ENCODE data around the gene ITGB1. TPM values are rescaled to one million over a fixed set of nuclear protein-coding genes. Genes with fewer than 3 reads are reported as not detected.

Gene ITGB1
- total RNA-seq, 1 donor from 2014 or later: 263 TPM

GRCh38 chr10:32890444-32890843 is 67.6 kb downstream of the ITGB1 start:
- Mint-ChIP-seq H3K4me3 (ENCODE audit: unreplicated experiment) (no peak overlapping the region), H3K27ac (ENCODE audit: unreplicated experiment) (no peak overlapping the region), H3K9me3 (ENCODE audit: unreplicated experiment) (peaks cover 2% of the 10 kb centered on the region), H3K4me1 (ENCODE audit: low read depth, unreplicated experiment) (peaks cover 5% of the 10 kb centered on the region), H3K27me3 (ENCODE audit: unreplicated experiment) (no peaks in the 10 kb centered on the region), H3K36me3 (ENCODE audit: unreplicated experiment) (no peaks in the 10 kb centered on the region)
- TF ChIP-seq CTCF (IDR thresholded peaks at IDR 0.05; ENCODE audit: partially characterized antibody, unreplicated experiment): no peak
- no peak for DNase-seq

GRCh38 chr10:32889631-32890212 is 68.3 kb downstream of the ITGB1 start:
- peaks cover 2% of the 10 kb centered on the region for H3K9me3 Mint-ChIP-seq (ENCODE audit: unreplicated experiment)
- no peak for TF ChIP-seq CTCF (IDR thresholded peaks at IDR 0.05; ENCODE audit: partially characterized antibody, unreplicated experiment)
- H3K27ac Mint-ChIP-seq (ENCODE audit: unreplicated experiment): no peak overlapping the region
- peaks cover 5% of the 10 kb centered on the region for H3K4me1 Mint-ChIP-seq (ENCODE audit: low read depth, unreplicated experiment)
- no peaks in the 10 kb centered on the region for H3K27me3 Mint-ChIP-seq (ENCODE audit: unreplicated experiment)
- H3K36me3 Mint-ChIP-seq (ENCODE audit: unreplicated experiment): no peaks in the 10 kb centered on the region
- DNase-seq: no peak
- H3K4me3 Mint-ChIP-seq (ENCODE audit: unreplicated experiment): no peak overlapping the region

- H3K36me3 Mint-ChIP-seq (ENCODE audit: unreplicated experiment): no peaks in the 10 kb centered on the region
- TF ChIP-seq CTCF (IDR thresholded peaks at IDR 0.05; ENCODE audit: partially characterized antibody, unreplicated experiment): no peak
- H3K27ac Mint-ChIP-seq (ENCODE audit: unreplicated experiment): no peak overlapping the region
- H3K4me1 Mint-ChIP-seq (ENCODE audit: low read depth, unreplicated experiment): peaks cover 5% of the 10 kb centered on the region
- H3K4me3 Mint-ChIP-seq (ENCODE audit: unreplicated experiment): no peak overlapping the region
- DNase-seq: no peak
- H3K9me3 Mint-ChIP-seq (ENCODE audit: unreplicated experiment): peaks cover 2% of the 10 kb centered on the region
- no peaks in the 10 kb centered on the region for H3K27me3 Mint-ChIP-seq (ENCODE audit: unreplicated experiment)
Observed at GRCh38 chr10:32888161-32888927, 69.7 kb downstream of the ITGB1 start.

- H3K27me3 Mint-ChIP-seq (ENCODE audit: unreplicated experiment): no peaks in the 10 kb centered on the region
- H3K36me3 Mint-ChIP-seq (ENCODE audit: unreplicated experiment): no peaks in the 10 kb centered on the region
- TF ChIP-seq CTCF (IDR thresholded peaks at IDR 0.05; ENCODE audit: partially characterized antibody, unreplicated experiment): no peak
- no peak for DNase-seq
- H3K4me1 Mint-ChIP-seq (ENCODE audit: low read depth, unreplicated experiment): peaks cover 3% of the 10 kb centered on the region
- H3K4me3 Mint-ChIP-seq (ENCODE audit: unreplicated experiment): no peak overlapping the region
- no peak overlapping the region for H3K27ac Mint-ChIP-seq (ENCODE audit: unreplicated experiment)
- H3K9me3 Mint-ChIP-seq (ENCODE audit: unreplicated experiment): peaks cover 2% of the 10 kb centered on the region
Observed at GRCh38 chr10:32887481-32887880, 70.5 kb downstream of the ITGB1 start.

GRCh38 chr10:32882076-32882475 is 76.0 kb downstream of the ITGB1 start:
- Mint-ChIP-seq H3K27ac (ENCODE audit: unreplicated experiment) (no peak overlapping the region), H3K4me3 (ENCODE audit: unreplicated experiment) (no peak overlapping the region), H3K36me3 (ENCODE audit: unreplicated experiment) (no peaks in the 10 kb centered on the region), H3K9me3 (ENCODE audit: unreplicated experiment) (no peaks in the 10 kb centered on the region), H3K4me1 (ENCODE audit: low read depth, unreplicated experiment) (no peaks in the 10 kb centered on the region), H3K27me3 (ENCODE audit: unreplicated experiment) (no peaks in the 10 kb centered on the region)
- no peak for DNase-seq
- no peak for TF ChIP-seq CTCF (IDR thresholded peaks at IDR 0.05; ENCODE audit: partially characterized antibody, unreplicated experiment)
